Mucosa of stomach (tissue), 1 donor: ENCODE measurements around the gene TRIOBP.
"Not testable (repeated sequence)": the region's sequence is repeated elsewhere in the genome, so short reads cannot be mapped to it uniquely, and the experiment has no call there.

Experiments
- H3K27me3 ChIP-seq: one replicate; pipeline ENCODE4 v1.7.0; 2013; ENCODE audit warnings: mild to moderate bottlenecking, low read length; ENCODE audit not compliant: control insufficient read depth, insufficient read depth
- H3K36me3 ChIP-seq: one replicate; pipeline ENCODE4 v1.7.0; 2013; ENCODE audit warnings: low read length; ENCODE audit not compliant: control insufficient read depth, insufficient read depth
- H3K4me1 ChIP-seq: one replicate; pipeline ENCODE4 v1.7.0; 2013; ENCODE audit warnings: mild to moderate bottlenecking, low read length; ENCODE audit not compliant: control insufficient read depth, insufficient read depth
- H3K4me3 ChIP-seq: one replicate; pipeline ENCODE4 v1.7.0; 2013; ENCODE audit warnings: low read length
- H3K9ac ChIP-seq: one replicate; pipeline ENCODE4 v1.7.0; 2013; ENCODE audit warnings: mild to moderate bottlenecking, low read length, moderate library complexity
- H3K9me3 ChIP-seq: one replicate; pipeline ENCODE4 v1.7.0; 2013; ENCODE audit warnings: mild to moderate bottlenecking, low read length, moderate library complexity; ENCODE audit not compliant: control insufficient read depth
- donor health status: Pancreatic carcinoma.

The TRIOBP gene

GRCh38 chr22:37684803-37685615 lies 11.8 kb upstream of the TRIOBP start:
- Histone ChIP-seq H3K27me3 (no peaks in the 10 kb centered on the region), H3K4me3 (no peak overlapping the region), H3K9me3 (no peaks in the 10 kb centered on the region), H3K36me3 (no peaks in the 10 kb centered on the region), H3K4me1 (peaks cover 33% of the 10 kb centered on the region), H3K9ac (no peak overlapping the region)

GRCh38 chr22:37686002-37686982 lies 10.6 kb upstream of the TRIOBP start, which contains the start of gene NOL12:
NOL12 (plus strand) TSS chr22:37686343; CDS start chr22:37686393, 50 bp downstream.
- H3K36me3 ChIP-seq, result no peaks in the 10 kb centered on the region
- peak within 1 kb of the TSS; percentile 96 for H3K9ac ChIP-seq
- H3K4me3 ChIP-seq, result peak within 1 kb of the TSS; percentile 97
- H3K4me1 ChIP-seq, result peaks cover 31% of the 10 kb centered on the region
- H3K27me3 ChIP-seq, result no peaks in the 10 kb centered on the region
- no peaks in the 10 kb centered on the region for H3K9me3 ChIP-seq

GRCh38 chr22:37690407-37690806 lies 6.4 kb upstream of the TRIOBP start:
- H3K9ac ChIP-seq, result no peak overlapping the region
- peaks cover 25% of the 10 kb centered on the region for H3K4me1 ChIP-seq
- H3K36me3 ChIP-seq, result no peaks in the 10 kb centered on the region
- no peaks in the 10 kb centered on the region for H3K27me3 ChIP-seq
- no peak overlapping the region for H3K4me3 ChIP-seq
- H3K9me3 ChIP-seq, result no peaks in the 10 kb centered on the region

GRCh38 chr22:37690901-37691504 lies 5.8 kb upstream of the TRIOBP start:
- Histone ChIP-seq H3K4me3 (no peak overlapping the region), H3K36me3 (no peaks in the 10 kb centered on the region), H3K9ac (no peak overlapping the region), H3K27me3 (no peaks in the 10 kb centered on the region), H3K4me1 (peaks cover 23% of the 10 kb centered on the region), H3K9me3 (no peaks in the 10 kb centered on the region)

- no peaks in the 10 kb centered on the region for H3K36me3 ChIP-seq
- no peak overlapping the region for H3K9ac ChIP-seq
- no peak overlapping the region for H3K4me3 ChIP-seq
- no peaks in the 10 kb centered on the region for H3K27me3 ChIP-seq
- H3K4me1 ChIP-seq, result peaks cover 32% of the 10 kb centered on the region
- no peaks in the 10 kb centered on the region for H3K9me3 ChIP-seq
These were observed 4.1 kb upstream of the TRIOBP start for GRCh38 chr22:37692627-37693285.

- not testable (repeated sequence) for H3K4me3 ChIP-seq, H3K36me3 ChIP-seq, H3K27me3 ChIP-seq, H3K9ac ChIP-seq, H3K9me3 ChIP-seq
- peaks cover 25% of the 10 kb centered on the region for H3K4me1 ChIP-seq
These were observed 2.7 kb upstream of the TRIOBP start for GRCh38 chr22:37694131-37694530.

GRCh38 chr22:37696260-37696656 lies 590 bp upstream of the TRIOBP start:
- not testable (repeated sequence) for H3K9ac ChIP-seq, H3K4me3 ChIP-seq
- peaks cover 25% of the 10 kb centered on the region for H3K4me1 ChIP-seq

GRCh38 chr22:37697538-37697835 lies 639 bp downstream of the TRIOBP start:
- Histone ChIP-seq H3K36me3 (no peaks in the 10 kb centered on the region), H3K4me1 (peaks cover 30% of the 10 kb centered on the region), H3K4me3 (no peak overlapping the region), H3K9me3 (no peaks in the 10 kb centered on the region), H3K9ac (no peak overlapping the region), H3K27me3 (no peaks in the 10 kb centered on the region)

More at GRCh38 chr22:37696260-37696656, 590 bp upstream of the TRIOBP start:
- H3K27me3 ChIP-seq, H3K9me3 ChIP-seq, H3K36me3 ChIP-seq: not testable (repeated sequence)

GRCh38 chr22:37701141-37701786 lies 4.4 kb downstream of the TRIOBP start:
- H3K27me3 ChIP-seq, result no peaks in the 10 kb centered on the region
- no peak overlapping the region for H3K9ac ChIP-seq
- no peaks in the 10 kb centered on the region for H3K36me3 ChIP-seq
- H3K9me3 ChIP-seq, result no peaks in the 10 kb centered on the region
- H3K4me1 ChIP-seq, result peaks cover 23% of the 10 kb centered on the region
- H3K4me3 ChIP-seq, result no peak overlapping the region

- Histone ChIP-seq H3K27me3 (no peaks in the 10 kb centered on the region), H3K9me3 (no peaks in the 10 kb centered on the region), H3K36me3 (no peaks in the 10 kb centered on the region), H3K9ac (no peak overlapping the region), H3K4me3 (no peak overlapping the region), H3K4me1 (peaks cover 10% of the 10 kb centered on the region)
These were observed 7.1 kb downstream of the TRIOBP start for GRCh38 chr22:37703906-37704305.

GRCh38 chr22:37704645-37705044 lies 7.8 kb downstream of the TRIOBP start:
- no peak overlapping the region for H3K4me3 ChIP-seq
- H3K36me3 ChIP-seq, result no peaks in the 10 kb centered on the region
- H3K4me1 ChIP-seq, result peaks cover 10% of the 10 kb centered on the region
- no peaks in the 10 kb centered on the region for H3K27me3 ChIP-seq
- H3K9ac ChIP-seq, result no peak overlapping the region
- no peaks in the 10 kb centered on the region for H3K9me3 ChIP-seq
